ENCODE measurements around the gene CEBPZ. TPM values are rescaled to one million over a fixed set of nuclear protein-coding genes. Genes with fewer than 3 reads are reported as not detected.
"Not testable (repeated sequence)": the region's sequence is repeated elsewhere in the genome, so short reads cannot be mapped to it uniquely, and the experiment has no call there.

The CEBPZ gene
- total and polyA plus RNA-seq, 3 experiments from 2014 or later: 31.1 to 104 (median 100) TPM

DNA sequence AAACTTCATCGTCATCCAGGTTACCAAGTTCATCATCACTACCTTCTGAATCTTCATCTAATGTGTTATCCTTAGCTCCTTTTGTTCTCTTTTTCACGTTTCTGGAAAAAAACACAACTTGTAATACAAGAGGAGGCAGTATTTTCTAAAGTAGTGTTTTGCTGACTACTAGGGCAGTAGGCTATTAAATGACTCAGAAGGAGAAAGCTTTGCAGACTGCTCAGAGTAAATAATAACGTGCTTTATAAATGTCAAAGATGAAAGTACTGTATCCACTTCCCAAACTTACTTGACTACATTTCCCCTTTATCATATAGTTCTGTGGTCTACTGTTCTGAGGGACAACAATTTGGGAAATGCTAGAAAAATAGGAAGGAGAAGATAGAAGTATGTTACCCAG is 19.5 kb downstream of the CEBPZ start:
- Mint-ChIP-seq H3K4me1 (peaks cover 13 to 40% (median 14%) of the 10 kb centered on the region in 3 donors), H3K27ac (peak overlapping the region in 5 of 8 donors; percentile 6 to 48 (median 17)), H3K9me3 (peaks cover 15 to 30% (median 17%) of the 10 kb centered on the region in 5 donors), H3K27me3 (no peaks in the 10 kb centered on the region), H3K4me3 (no peak overlapping the region), H3K36me3 (peaks cover 55 to 89% (median 59%) of the 10 kb centered on the region in 3 donors)
- Histone ChIP-seq H3K27ac (ENCODE audit: low read depth, low read length) (no peak overlapping the region), H3K9me3 (ENCODE audit: low read length) (no peaks in the 10 kb centered on the region), H3K27me3 (ENCODE audit: insufficient read depth, low read length, poor library complexity, severe bottlenecking) (no peaks in the 10 kb centered on the region), H3K4me1 (ENCODE audit: insufficient read depth, low read length) (no peaks in the 10 kb centered on the region), H3K4me3 (ENCODE audit: low read length) (no peak overlapping the region), H3K36me3 (ENCODE audit: insufficient read depth, low read length) (peaks cover 52% of the 10 kb centered on the region)
- ChIA-PET CTCF (interaction anchor here (1.2 kb wide), 1 partner anchor 9 kb away, joined by 3 read pairs; no protein-coding TSS in a partner anchor), POLR2A (no interaction called here)
- no peak for DNase-seq

DNA sequence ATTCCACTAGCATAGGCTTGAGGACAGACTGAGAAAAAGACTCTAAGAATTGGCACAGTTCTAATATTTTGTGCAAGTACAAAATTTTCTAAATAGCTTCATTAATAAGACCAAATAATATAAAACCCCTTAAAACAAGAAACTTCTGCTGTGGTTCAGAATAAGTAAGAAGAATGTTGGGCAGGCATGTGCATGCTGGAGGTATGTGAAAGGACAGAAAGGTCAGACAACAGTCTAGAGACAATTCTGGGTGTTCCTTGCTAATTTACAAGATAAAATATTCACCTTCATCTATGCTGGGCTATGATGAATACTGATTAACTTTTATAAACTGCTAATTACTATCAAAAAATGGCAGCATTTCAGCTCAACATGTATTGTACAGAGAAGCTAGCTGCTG is 20.2 kb downstream of the CEBPZ start:
- peaks cover 17 to 35% (median 19%) of the 10 kb centered on the region in 5 donors for H3K9me3 Mint-ChIP-seq
- H3K27me3 ChIP-seq (ENCODE audit: insufficient read depth, low read length, poor library complexity, severe bottlenecking): no peaks in the 10 kb centered on the region
- H3K4me1 ChIP-seq (ENCODE audit: insufficient read depth, low read length): no peaks in the 10 kb centered on the region
- H3K4me1 Mint-ChIP-seq: peaks cover 18 to 44% (median 18%) of the 10 kb centered on the region in 3 donors
- POLR2A ChIA-PET: no interaction called here
- no peak overlapping the region for H3K27ac Mint-ChIP-seq
- H3K36me3 Mint-ChIP-seq: peaks cover 57 to 89% (median 67%) of the 10 kb centered on the region in 3 donors
- H3K9me3 ChIP-seq (ENCODE audit: low read length): no peaks in the 10 kb centered on the region
- CTCF ChIA-PET: no interaction called here
- peaks cover 52% of the 10 kb centered on the region for H3K36me3 ChIP-seq (ENCODE audit: insufficient read depth, low read length)
- no peak for DNase-seq
- no peaks in the 10 kb centered on the region for H3K27me3 Mint-ChIP-seq
- H3K4me3 Mint-ChIP-seq: no peak overlapping the region
- H3K27ac ChIP-seq (ENCODE audit: low read depth, low read length): no peak overlapping the region
- H3K4me3 ChIP-seq (ENCODE audit: low read length): no peak overlapping the region

DNA sequence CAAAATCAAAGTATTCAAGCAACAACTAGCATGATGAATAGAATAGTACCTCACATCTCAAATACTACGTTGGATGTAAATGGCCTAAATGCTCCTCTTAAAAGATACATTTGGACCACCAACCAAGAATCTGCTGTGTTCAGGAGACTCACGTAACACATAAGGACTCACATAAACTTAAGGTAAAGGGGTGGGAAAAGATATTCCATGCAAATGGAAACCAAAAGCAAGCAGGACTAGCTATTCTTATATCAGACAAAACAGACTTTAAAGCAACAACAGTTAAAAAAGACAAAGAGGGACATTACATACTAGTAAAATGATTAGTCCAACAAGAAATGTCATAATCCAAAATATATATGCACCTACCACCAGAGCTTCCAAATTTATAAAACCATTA is 24.6 kb downstream of the CEBPZ start:
- Mint-ChIP-seq H3K36me3 (peaks cover 68 to 96% (median 91%) of the 10 kb centered on the region in 3 donors), H3K9me3 (peaks cover 18 to 36% (median 25%) of the 10 kb centered on the region in 5 donors), H3K4me1 (peaks cover 26 to 61% (median 30%) of the 10 kb centered on the region in 3 donors), H3K27ac (peak overlapping the region in 1 of 8 donors; percentile 45)
- H3K4me3 Mint-ChIP-seq; H3K4me1 ChIP-seq (ENCODE audit: insufficient read depth, low read length); DNase-seq; H3K9me3 ChIP-seq (ENCODE audit: low read length); H3K27me3 ChIP-seq (ENCODE audit: insufficient read depth, low read length, poor library complexity, severe bottlenecking); H3K27me3 Mint-ChIP-seq; POLR2A ChIA-PET; H3K4me3 ChIP-seq (ENCODE audit: low read length); H3K27ac ChIP-seq (ENCODE audit: low read depth, low read length): not testable (repeated sequence)
- CTCF ChIA-PET: interaction anchor here (1.1 kb wide), 1 partner anchor 9 kb away, joined by 3 read pairs; no protein-coding TSS in a partner anchor
- peaks cover 50% of the 10 kb centered on the region for H3K36me3 ChIP-seq (ENCODE audit: insufficient read depth, low read length)

DNA sequence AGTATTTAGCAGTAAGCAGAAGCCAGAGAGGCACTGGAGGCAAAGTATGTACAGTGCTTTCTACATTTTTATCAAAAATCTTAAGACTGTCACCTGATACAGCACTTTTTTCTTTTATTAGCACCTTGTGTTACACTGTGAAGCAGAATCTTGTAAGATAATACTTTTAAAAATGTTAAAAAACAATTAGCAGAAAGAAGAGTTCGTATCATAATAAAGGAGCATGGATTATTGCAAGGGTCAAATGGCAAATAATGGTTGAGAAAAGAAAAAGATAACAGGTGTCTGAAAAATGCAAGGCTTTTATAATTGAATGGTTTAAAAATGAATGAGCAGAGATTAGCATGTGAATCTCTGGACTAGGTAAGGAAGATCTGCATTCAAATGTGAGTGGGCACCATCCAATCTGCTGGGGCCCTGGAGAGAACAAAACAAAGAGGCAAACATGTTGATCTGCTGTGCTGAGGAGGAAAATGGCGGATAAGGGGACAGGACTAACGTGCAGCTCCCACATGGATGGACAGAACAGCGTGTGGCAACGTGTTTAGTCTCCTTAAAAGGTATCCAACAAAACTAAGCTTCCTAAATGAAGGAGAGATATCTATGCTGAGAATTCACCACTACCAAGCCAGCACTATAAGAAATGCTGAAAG is 25.6 kb downstream of the CEBPZ start:
- ChIA-PET POLR2A (no interaction called here), CTCF (no interaction called here)
- peaks cover 41% of the 10 kb centered on the region for H3K36me3 ChIP-seq (ENCODE audit: insufficient read depth, low read length)
- H3K9me3 Mint-ChIP-seq: peaks cover 18 to 36% (median 25%) of the 10 kb centered on the region in 5 donors
- H3K4me3 Mint-ChIP-seq: no peak overlapping the region
- H3K4me1 ChIP-seq (ENCODE audit: insufficient read depth, low read length): peaks cover 4% of the 10 kb centered on the region
- H3K9me3 ChIP-seq (ENCODE audit: low read length): no peaks in the 10 kb centered on the region
- no peak overlapping the region for H3K4me3 ChIP-seq (ENCODE audit: low read length)
- H3K27me3 Mint-ChIP-seq: no peaks in the 10 kb centered on the region
- DNase-seq: no peak
- H3K27ac Mint-ChIP-seq: no peak overlapping the region
- no peaks in the 10 kb centered on the region for H3K27me3 ChIP-seq (ENCODE audit: insufficient read depth, low read length, poor library complexity, severe bottlenecking)
- H3K27ac ChIP-seq (ENCODE audit: low read depth, low read length): no peak overlapping the region
- H3K36me3 Mint-ChIP-seq: peaks cover 64 to 95% (median 81%) of the 10 kb centered on the region in 3 donors
- peaks cover 34 to 65% (median 36%) of the 10 kb centered on the region in 3 donors for H3K4me1 Mint-ChIP-seq

DNA sequence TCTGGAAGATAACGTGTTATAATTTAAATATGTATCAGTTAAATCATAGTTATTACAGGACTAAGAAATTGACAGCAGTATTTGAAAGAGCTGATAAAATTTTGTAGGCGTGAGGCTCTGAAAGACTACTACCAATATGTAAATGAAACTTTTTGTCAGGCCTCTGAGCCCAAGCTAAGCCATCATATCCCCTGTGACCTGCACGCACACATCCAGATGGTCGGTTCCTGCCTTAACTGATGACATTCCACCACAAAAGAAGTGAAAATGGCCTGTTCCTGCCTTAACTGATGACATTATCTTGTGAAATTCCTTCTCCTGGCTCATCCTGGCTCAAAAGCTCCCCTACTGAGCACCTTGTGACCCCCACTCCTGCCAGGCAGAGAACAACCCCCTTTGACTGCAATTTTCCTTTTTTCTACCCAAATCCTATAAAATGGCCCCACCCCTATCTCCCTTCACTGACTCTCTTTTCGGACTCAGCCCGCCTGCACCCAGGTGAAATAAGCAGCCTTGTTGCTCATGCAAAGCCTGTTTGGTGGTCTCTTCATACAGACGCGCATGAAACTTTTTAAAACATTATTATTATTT is 26.2 kb downstream of the CEBPZ start:
- peaks cover 38 to 65% (median 39%) of the 10 kb centered on the region in 3 donors for H3K4me1 Mint-ChIP-seq
- peaks cover 18 to 36% (median 25%) of the 10 kb centered on the region in 5 donors for H3K9me3 Mint-ChIP-seq
- H3K4me3 ChIP-seq (ENCODE audit: low read length); H3K27ac ChIP-seq (ENCODE audit: low read depth, low read length); H3K27me3 ChIP-seq (ENCODE audit: insufficient read depth, low read length, poor library complexity, severe bottlenecking); H3K27ac Mint-ChIP-seq; POLR2A ChIA-PET; CTCF ChIA-PET; H3K4me3 Mint-ChIP-seq; DNase-seq; H3K27me3 Mint-ChIP-seq; H3K9me3 ChIP-seq (ENCODE audit: low read length); H3K4me1 ChIP-seq (ENCODE audit: insufficient read depth, low read length): not testable (repeated sequence)
- H3K36me3 ChIP-seq (ENCODE audit: insufficient read depth, low read length): peaks cover 36% of the 10 kb centered on the region
- peaks cover 58 to 94% (median 75%) of the 10 kb centered on the region in 3 donors for H3K36me3 Mint-ChIP-seq

DNA sequence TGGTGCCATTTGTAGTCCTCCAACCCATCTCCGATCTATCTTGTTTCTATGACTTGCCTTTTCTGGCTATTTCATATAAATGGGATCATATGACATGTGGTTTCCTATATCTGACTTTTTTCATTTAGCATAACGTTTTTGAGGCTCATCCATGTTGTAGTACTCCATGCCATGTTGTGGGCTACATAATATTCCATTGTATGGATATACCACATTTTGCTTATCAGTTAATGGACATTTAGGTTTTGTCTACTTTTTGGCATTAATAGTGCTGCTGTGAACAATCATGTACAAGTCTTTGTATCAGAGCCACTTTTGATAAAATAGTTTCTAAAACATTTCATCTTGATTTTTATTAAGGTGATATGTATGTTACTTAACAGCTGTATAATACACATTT is 27.7 kb downstream of the CEBPZ start:
- Histone ChIP-seq H3K27me3 (ENCODE audit: insufficient read depth, low read length, poor library complexity, severe bottlenecking) (no peaks in the 10 kb centered on the region), H3K9me3 (ENCODE audit: low read length) (no peaks in the 10 kb centered on the region), H3K27ac (ENCODE audit: low read depth, low read length) (no peak overlapping the region), H3K36me3 (ENCODE audit: insufficient read depth, low read length) (peaks cover 30% of the 10 kb centered on the region), H3K4me3 (ENCODE audit: low read length) (no peak overlapping the region), H3K4me1 (ENCODE audit: insufficient read depth, low read length) (peaks cover 12% of the 10 kb centered on the region)
- no peak for DNase-seq
- Mint-ChIP-seq H3K4me3 (no peak overlapping the region), H3K36me3 (peaks cover 43 to 85% (median 60%) of the 10 kb centered on the region in 3 donors), H3K27me3 (no peaks in the 10 kb centered on the region), H3K4me1 (peaks cover 48 to 69% (median 51%) of the 10 kb centered on the region in 3 donors), H3K9me3 (peaks cover 14 to 30% (median 19%) of the 10 kb centered on the region in 5 donors), H3K27ac (peak overlapping the region in 1 of 8 donors; percentile 20)
- ChIA-PET POLR2A (no interaction called here), CTCF (interaction anchor here (1.4 kb wide), 1 partner anchor 17 kb away, joined by 4 read pairs; no protein-coding TSS in a partner anchor)

DNA sequence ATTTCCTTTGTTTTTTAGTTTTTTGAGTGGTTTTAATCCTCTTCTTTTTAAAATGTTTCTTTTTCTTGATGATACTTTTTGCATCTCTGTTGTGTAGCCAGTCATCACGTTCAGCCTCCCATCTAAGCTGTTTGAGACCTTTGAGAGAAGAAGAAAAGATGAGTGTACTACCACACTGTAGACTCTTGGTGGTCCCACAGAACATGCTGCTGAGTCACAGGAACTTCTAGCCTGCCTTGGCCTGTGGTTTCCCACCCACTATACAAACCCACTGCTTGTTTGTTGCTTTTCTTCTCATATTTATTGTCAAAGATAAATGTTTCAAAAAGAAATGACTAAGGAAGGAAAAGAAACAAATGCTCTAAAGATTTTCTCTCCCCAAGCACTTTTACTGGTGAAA is 29.6 kb downstream of the CEBPZ start:
- H3K4me3 Mint-ChIP-seq: peak overlapping the region in 3 of 7 donors; percentile 5 to 41 (median 31)
- peaks cover 24 to 69% (median 41%) of the 10 kb centered on the region in 3 donors for H3K36me3 Mint-ChIP-seq
- no peaks in the 10 kb centered on the region for H3K27me3 Mint-ChIP-seq
- DNase-seq: peak in 3 of 5 donors; percentile 6 to 71 (median 12)
- POLR2A ChIA-PET: interaction anchor here (0.8 kb wide), 1 partner anchor 82 kb away, joined by 3 read pairs; no protein-coding TSS in a partner anchor
- CTCF ChIA-PET: interaction anchor here (1.4 kb wide), 1 partner anchor 53 kb away, joined by 3 read pairs; no protein-coding TSS in a partner anchor
- peaks cover 20% of the 10 kb centered on the region for H3K36me3 ChIP-seq (ENCODE audit: insufficient read depth, low read length)
- H3K9me3 ChIP-seq (ENCODE audit: low read length): no peaks in the 10 kb centered on the region
- H3K27me3 ChIP-seq (ENCODE audit: insufficient read depth, low read length, poor library complexity, severe bottlenecking): no peaks in the 10 kb centered on the region
- H3K4me3 ChIP-seq (ENCODE audit: low read length): no peak overlapping the region
- peak overlapping the region; percentile 8 to 78 (median 40) for H3K27ac Mint-ChIP-seq
- peaks cover 2 to 14% (median 4%) of the 10 kb centered on the region in 5 donors for H3K9me3 Mint-ChIP-seq
- H3K27ac ChIP-seq (ENCODE audit: low read depth, low read length): no peak overlapping the region
- H3K4me1 ChIP-seq (ENCODE audit: insufficient read depth, low read length): peaks cover 29% of the 10 kb centered on the region
- H3K4me1 Mint-ChIP-seq: peaks cover 48 to 63% (median 49%) of the 10 kb centered on the region in 3 donors

DNA sequence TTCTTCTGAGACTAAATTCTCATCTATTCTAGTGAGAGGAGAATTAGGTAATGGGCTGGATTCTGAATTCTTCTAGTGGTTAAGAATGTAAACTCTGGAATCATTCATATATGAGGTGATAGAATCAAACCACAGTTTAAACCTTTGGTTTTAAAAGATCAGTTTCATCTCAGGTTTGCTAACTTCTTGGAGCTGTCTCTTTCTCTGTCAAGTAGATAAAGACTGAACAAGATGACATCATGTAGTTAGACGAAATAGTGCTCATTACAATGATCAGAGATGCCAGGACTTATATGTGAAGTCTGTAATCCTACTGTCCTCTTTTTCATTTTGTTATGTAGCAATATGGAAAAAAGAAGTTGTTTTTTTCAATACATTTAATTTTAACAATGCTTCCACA is 30.2 kb downstream of the CEBPZ start:
- Mint-ChIP-seq H3K27ac (peak overlapping the region in 6 of 8 donors; percentile 8 to 79 (median 57)), H3K4me1 (peaks cover 49 to 64% (median 50%) of the 10 kb centered on the region in 3 donors), H3K9me3 (peaks cover 0 to 12% (median 2%) of the 10 kb centered on the region in 5 donors), H3K4me3 (no peak overlapping the region), H3K36me3 (peaks cover 20 to 68% (median 35%) of the 10 kb centered on the region in 3 donors), H3K27me3 (no peaks in the 10 kb centered on the region)
- Histone ChIP-seq H3K9me3 (ENCODE audit: low read length) (no peaks in the 10 kb centered on the region), H3K27me3 (ENCODE audit: insufficient read depth, low read length, poor library complexity, severe bottlenecking) (no peaks in the 10 kb centered on the region), H3K4me3 (ENCODE audit: low read length) (no peak overlapping the region), H3K36me3 (ENCODE audit: insufficient read depth, low read length) (peaks cover 14% of the 10 kb centered on the region), H3K27ac (ENCODE audit: low read depth, low read length) (no peak overlapping the region), H3K4me1 (ENCODE audit: insufficient read depth, low read length) (peaks cover 29% of the 10 kb centered on the region)
- POLR2A ChIA-PET: interaction anchor here (1.0 kb wide), 1 partner anchor 31 kb away, joined by 3 read pairs; the partner anchor contains the start of genes CEBPZ and NDUFAF7
- no peak for DNase-seq
- CTCF ChIA-PET: interaction anchor here (1.4 kb wide), 1 partner anchor 52 kb away, joined by 3 read pairs; no protein-coding TSS in a partner anchor

All from CD8-positive, alpha-beta memory T cell (primary cell).